Tibial nerve (tissue), 4 donors: ENCODE data around the gene LY86. TPM values are rescaled to one million over a fixed set of nuclear protein-coding genes. Genes with fewer than 3 reads are reported as not detected.

Experiments
- DNase-seq, 2 donors: peaks; one replicate each; pipeline ENCODE4 v3.0.0-alpha.2; 2019; ENCODE audit warnings: low spot score in 2 of 2
- H3K27ac ChIP-seq, 4 donors: fragments of 200-600 bp; sonication (generic) in 3 of 4; one replicate each; pipeline ENCODE4 v1.5.1; 2017 to 2019; ENCODE audit warnings: mild to moderate bottlenecking in 1 of 4
- H3K27me3 ChIP-seq, 2 donors: fragments of 200-600 bp; sonication (generic) in 1 of 2; one replicate each; pipeline versions ENCODE4 v1.5.1 to v1.6.0; 2017 to 2019
- H3K36me3 ChIP-seq, 3 donors: fragments of 200-600 bp; sonication (generic); one replicate each; pipeline ENCODE4 v1.5.1; 2018 to 2019
- H3K4me1 ChIP-seq, 4 donors: fragments of 200-600 bp; sonication (generic) in 3 of 4; one replicate each; pipeline ENCODE4 v1.5.1; 2017 to 2019
- H3K4me3 ChIP-seq, 4 donors: fragments of 200-600 bp; sonication (generic) in 3 of 4; one replicate each; pipeline ENCODE4 v1.5.1; 2017 to 2019; ENCODE audit warnings: mild to moderate bottlenecking in 1 of 4, moderate library complexity in 1 of 4
- H3K9me3 ChIP-seq, 4 donors: fragments of 200-600 bp; sonication (generic) in 3 of 4; one replicate each; pipeline ENCODE4 v1.5.1; 2017 to 2019
- CTCF ChIP-seq, 5 experiments: fragments of 200-600 bp in 3 of 5; fragments of 450-650 bp in 2 of 5; sonication (generic) in 3 of 5; IDR thresholded peaks; one replicate each; pipeline ENCODE4 v1.5.1; 2016 to 2019; ENCODE audit warnings: antibody characterized with exemption in 5 of 5, mild to moderate bottlenecking in 3 of 5, moderate library complexity in 2 of 5
- EP300 ChIP-seq, 2 donors: sonication (generic); formaldehyde crosslinking; IDR thresholded peaks; one replicate each; pipeline ENCODE4 v1.6.1; 2017; ENCODE audit warnings: antibody characterized with exemption in 2 of 2, mild to moderate bottlenecking in 1 of 2
- POLR2A ChIP-seq, 2 donors: fragments of 450-650 bp; IDR thresholded peaks; one replicate each; pipeline ENCODE4 v1.6.1; 2017; ENCODE audit warnings: antibody characterized with exemption in 2 of 2, mild to moderate bottlenecking in 2 of 2, moderate library complexity in 2 of 2
- WGBS, 2 donors: methylation state at CpG; one replicate each; pipeline ENCODE4 v1.1.5; 2018; 5-methylcytosine and 5-hydroxymethylcytosine counted together
- total RNA-seq, 4 donors: library from RNA; depleted of rRNA; stranded (reverse); fragments of >200 nt; gene quantifications; one replicate each; pipeline ENCODE4 v1.1.0, GENCODE V29; 2016

LY86 gene
- total RNA-seq, 4 donors from 2014 or later: 0.60 to 8.3 (median 4.5) TPM

GRCh38 chr6:6646859-6647258 lies 58.3 kb downstream of the LY86 start:
- TF ChIP-seq CTCF (IDR thresholded peaks at IDR 0.05): no peak
- no peak for TF ChIP-seq POLR2A (IDR thresholded peaks at IDR 0.05)
- no peak for TF ChIP-seq EP300 (IDR thresholded peaks at IDR 0.05)
- 62 to 68% methylated on average over 2 of the region's 2 CpGs for WGBS, 2 donors
- no peaks in the 10 kb centered on the region for H3K36me3 ChIP-seq
- H3K9me3 ChIP-seq: no peaks in the 10 kb centered on the region
- H3K27ac ChIP-seq: no peak overlapping the region
- no peak for DNase-seq
- H3K4me1 ChIP-seq: no peaks in the 10 kb centered on the region
- no peak overlapping the region for H3K4me3 ChIP-seq
- H3K27me3 ChIP-seq: no peaks in the 10 kb centered on the region

- no peaks in the 10 kb centered on the region for H3K9me3 ChIP-seq
- 89% methylated on average over 5 of the region's 5 CpGs for WGBS, 2 donors
- no peaks in the 10 kb centered on the region for H3K27me3 ChIP-seq
- no peaks in the 10 kb centered on the region for H3K4me1 ChIP-seq
- H3K27ac ChIP-seq: no peak overlapping the region
- H3K4me3 ChIP-seq: no peak overlapping the region
- no peak for DNase-seq
- TF ChIP-seq POLR2A (IDR thresholded peaks at IDR 0.05) (no peak), CTCF (IDR thresholded peaks at IDR 0.05) (no peak)
- no peaks in the 10 kb centered on the region for H3K36me3 ChIP-seq
Observed at GRCh38 chr6:6648692-6649343, 60.3 kb downstream of the LY86 start.

- no peak overlapping the region for H3K27ac ChIP-seq
- 71 to 78% methylated on average over 7 of the region's 7 CpGs for whole genome bisulfite sequencing, 2 donors
- H3K27me3 ChIP-seq: no peaks in the 10 kb centered on the region
- H3K4me3 ChIP-seq: no peak overlapping the region
- H3K9me3 ChIP-seq: no peaks in the 10 kb centered on the region
- no peak for DNase-seq
- H3K36me3 ChIP-seq: no peaks in the 10 kb centered on the region
- TF ChIP-seq EP300 (IDR thresholded peaks at IDR 0.05): no peak
- H3K4me1 ChIP-seq: peaks cover 0 to 5% (median 0%) of the 10 kb centered on the region in 4 donors
Observed at GRCh38 chr6:6649824-6650349, 61.4 kb downstream of the LY86 start.

- H3K4me1 ChIP-seq: peaks cover 0 to 12% (median 0%) of the 10 kb centered on the region in 4 donors
- H3K9me3 ChIP-seq: no peaks in the 10 kb centered on the region
- no peak overlapping the region for H3K4me3 ChIP-seq
- no peak for DNase-seq
- H3K27ac ChIP-seq: no peak overlapping the region
- no peaks in the 10 kb centered on the region for H3K27me3 ChIP-seq
- no peaks in the 10 kb centered on the region for H3K36me3 ChIP-seq
- TF ChIP-seq POLR2A (IDR thresholded peaks at IDR 0.05): no peak
- TF ChIP-seq CTCF (IDR thresholded peaks at IDR 0.05): no peak
- no peak for TF ChIP-seq EP300 (IDR thresholded peaks at IDR 0.05)
Observed at GRCh38 chr6:6650839-6651238, 62.3 kb downstream of the LY86 start.

GRCh38 chr6:6651335-6651734 lies 62.8 kb downstream of the LY86 start:
- Histone ChIP-seq H3K27ac (no peak overlapping the region), H3K4me1 (peaks cover 0 to 12% (median 0%) of the 10 kb centered on the region in 4 donors), H3K4me3 (no peak overlapping the region), H3K36me3 (no peaks in the 10 kb centered on the region), H3K9me3 (no peaks in the 10 kb centered on the region), H3K27me3 (no peaks in the 10 kb centered on the region)
- no peak for TF ChIP-seq EP300 (IDR thresholded peaks at IDR 0.05)
- TF ChIP-seq POLR2A (IDR thresholded peaks at IDR 0.05): no peak
- TF ChIP-seq CTCF (IDR thresholded peaks at IDR 0.05): no peak
- no peak for DNase-seq
